T-cell (primary cell): ENCODE results near the gene USP2. TPM values are rescaled to one million over a fixed set of nuclear protein-coding genes. Genes with fewer than 3 reads are reported as not detected.

Experiments
- ATAC-seq, 4 experiments: fragments of 200-7000 bp in 3 of 4; fragments of 150-1000 bp in 1 of 4; cut with Tn5 transposase; replicated peaks in 1 of 4; 1 replicate in 3 of 4; 2 replicates in 1 of 4; pipeline ENCODE4 v1.10.0; 2021; ENCODE audit warnings: moderate library complexity in 3 of 4, mild to moderate bottlenecking in 2 of 4, moderate number of reproducible peaks in 1 of 4
- CTCF ChIA-PET, 2 donors: fragments of 300-600 bp; sonication (Branson Sonifier 250); formaldehyde crosslinking; loops; one replicate each; lab custom pipeline; 2022; ENCODE audit warnings: antibody characterized with exemption in 2 of 2; lab: Charles Lee
- POLR2A ChIA-PET, 2 donors: fragments of 300-600 bp; sonication (Branson Sonifier 250); formaldehyde crosslinking; loops; one replicate each; lab custom pipeline; 2022; ENCODE audit warnings: antibody characterized with exemption in 2 of 2; lab: Charles Lee
- DNase-seq, 35 experiments: peaks; one replicate each; pipeline versions ENCODE4 v3.0.0 to v3.0.0-alpha.2; 2013 to 2023
- H3K27ac ChIP-seq: one replicate; pipeline ENCODE4 v1.5.1; 2013; ENCODE audit warnings: low read length
- H3K27me3 ChIP-seq, 2 experiments: replicated peaks in 1 of 2; 1 replicate in 1 of 2; 2 replicates in 1 of 2; pipeline versions ENCODE4 v1.6.1 to v1.7.0; 2013; ENCODE audit warnings: low read length in 1 of 2, mixed read lengths in 1 of 2; ENCODE audit not compliant: control insufficient read depth in 2 of 2, insufficient read depth in 2 of 2; ENCODE audit errors: extremely low read depth in 1 of 2
- H3K36me3 ChIP-seq, 2 donors: 1 replicate in 1 of 2; 2 replicates in 1 of 2; pipeline versions ENCODE4 v1.6.1 to v1.7.0; 2013; ENCODE audit warnings: low read length in 1 of 2; ENCODE audit not compliant: control insufficient read depth in 2 of 2, insufficient read depth in 1 of 2; ENCODE audit errors: extremely low read depth in 1 of 2
- H3K4me1 ChIP-seq, 2 experiments: 1 replicate in 1 of 2; 2 replicates in 1 of 2; pipeline versions ENCODE4 v1.6.1 to v1.7.0; 2013; ENCODE audit warnings: low read length in 2 of 2, mixed read lengths in 1 of 2; ENCODE audit not compliant: insufficient read depth in 2 of 2, control insufficient read depth in 1 of 2; ENCODE audit errors: extremely low read depth in 1 of 2
- H3K4me3 ChIP-seq, 2 donors: 1 replicate in 1 of 2; 2 replicates in 1 of 2; pipeline versions ENCODE4 v1.5.1 to v1.7.0; 2013; ENCODE audit warnings: mild to moderate bottlenecking in 2 of 2, low read length in 1 of 2, moderate library complexity in 1 of 2; ENCODE audit not compliant: control insufficient read depth in 1 of 2; ENCODE audit errors: extremely low read depth in 1 of 2
- H3K9me3 ChIP-seq: 2 replicates; pipeline ENCODE4 v1.7.0; 2013
- H3K27ac Mint-ChIP-seq, 2 donors: one replicate each; pipeline ENCODE4 v1.8.0; 2020 to 2021; ENCODE audit warnings: mild to moderate bottlenecking in 2 of 2, mixed read lengths in 2 of 2
- H3K27me3 Mint-ChIP-seq, 2 donors: one replicate each; pipeline ENCODE4 v1.8.0; 2021 to 2022; ENCODE audit warnings: mixed read lengths in 2 of 2
- H3K36me3 Mint-ChIP-seq: one replicate; pipeline ENCODE4 v1.8.0; 2021; ENCODE audit warnings: mixed read lengths
- H3K4me1 Mint-ChIP-seq, 3 donors: one replicate each; pipeline ENCODE4 v1.8.0; 2020 to 2022; ENCODE audit warnings: mixed read lengths in 3 of 3, mild to moderate bottlenecking in 1 of 3
- H3K4me3 Mint-ChIP-seq, 3 donors: one replicate each; pipeline ENCODE4 v1.8.0; 2020 to 2022; ENCODE audit warnings: mild to moderate bottlenecking in 3 of 3, mixed read lengths in 3 of 3, moderate library complexity in 3 of 3
- H3K9me3 Mint-ChIP-seq, 3 donors: one replicate each; pipeline ENCODE4 v1.8.0; 2020 to 2022; ENCODE audit warnings: mixed read lengths in 3 of 3
- WGBS: methylation state at CpG from one replicate; pipeline ENCODE4 v1.1.5; 2013; ENCODE audit warnings: missing lambda C conversion rate; ENCODE audit not compliant: insufficient coverage; 5-methylcytosine and 5-hydroxymethylcytosine counted together
- total RNA-seq, 35 experiments: library from RNA in 6 of 35; stranded (reverse) in 6 of 35; fragments of 120-200 nt in 1 of 35; gene quantifications; one replicate each; pipeline versions ENCODE4 v1.2.1 to v1.2.4 and lab custom pipeline; 2013 to 2026

The USP2 gene
- total RNA-seq, 5 donors from 2014 or later (not counting 1 experiment from before 2014, with no cell fraction given), result 0.13 to 3.2 (median 0.44) TPM

DNA sequence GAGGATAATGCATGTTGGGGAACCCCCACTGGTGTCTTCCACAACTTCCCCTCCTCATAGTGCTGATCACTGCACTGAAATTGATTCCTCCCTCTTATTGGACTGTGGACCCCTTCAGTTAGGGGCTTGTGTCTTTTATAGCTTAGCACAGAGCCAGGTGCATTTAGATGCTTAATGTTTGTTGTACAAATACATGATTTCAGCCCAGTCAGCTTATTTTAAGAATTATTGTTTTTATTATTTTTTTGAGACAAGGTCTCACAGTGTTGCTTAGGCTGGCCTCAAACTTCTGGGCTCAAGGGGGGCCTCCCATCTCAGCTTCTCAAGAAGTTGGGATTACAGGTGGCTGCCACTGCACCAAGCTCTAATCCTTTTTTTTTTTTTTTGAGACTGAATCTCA, 33.2 kb upstream of the USP2 start:
- Mint-ChIP-seq H3K4me1 (no peaks in the 10 kb centered on the region), H3K4me3 (no peak overlapping the region), H3K36me3 (no peaks in the 10 kb centered on the region), H3K27me3 (peaks cover 20 to 25% of the 10 kb centered on the region in 2 donors), H3K27ac (no peak overlapping the region), H3K9me3 (peaks cover 0 to 8% (median 4%) of the 10 kb centered on the region in 3 donors)
- DNase-seq, result no peak
- ChIA-PET CTCF (interaction anchor here in 1 of 2 donors (0.6 kb wide), 1 partner anchor 78 kb away, joined by 4 read pairs; no protein-coding TSS in a partner anchor), POLR2A (interaction anchor here in 1 of 2 donors (0.7 kb wide), 1 partner anchor 1243 kb away, joined by 3 read pairs; no protein-coding TSS in a partner anchor)
- no peaks in the 10 kb centered on the region for H3K9me3 ChIP-seq
- no peak for ATAC-seq
- H3K36me3 ChIP-seq, result no peaks in the 10 kb centered on the region
- H3K27ac ChIP-seq, result no peak overlapping the region
- H3K27me3 ChIP-seq, result peaks cover 0 to 38% of the 10 kb centered on the region in 2 experiments
- no peak overlapping the region for H3K4me3 ChIP-seq
- no peaks in the 10 kb centered on the region for H3K4me1 ChIP-seq

DNA sequence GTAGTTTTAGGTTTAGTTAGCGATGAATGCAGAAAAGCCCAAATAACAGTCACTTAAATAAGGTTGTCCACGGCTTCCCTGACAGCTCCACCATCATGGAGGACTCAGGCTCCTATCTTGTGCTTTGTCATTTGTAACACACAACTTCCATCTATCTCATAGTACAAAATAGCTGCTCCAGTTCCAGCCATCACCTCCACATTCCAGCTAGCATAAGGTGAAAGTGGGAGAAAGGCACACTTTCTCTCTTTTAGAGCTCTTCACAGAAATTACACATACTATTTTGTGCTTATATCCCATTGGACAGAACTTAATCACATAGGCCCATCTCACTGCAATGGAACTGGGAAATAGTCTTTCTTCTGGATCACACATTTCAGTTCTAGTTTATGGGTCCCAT, 32.8 kb upstream of the USP2 start:
- H3K27ac Mint-ChIP-seq, result no peak overlapping the region
- ATAC-seq (no peak), DNase-seq (no peak)
- no peaks in the 10 kb centered on the region for H3K4me1 Mint-ChIP-seq
- H3K4me3 ChIP-seq, result no peak overlapping the region
- peaks cover 0 to 34% of the 10 kb centered on the region in 2 experiments for H3K27me3 ChIP-seq
- no peaks in the 10 kb centered on the region for H3K36me3 ChIP-seq
- no peaks in the 10 kb centered on the region for H3K4me1 ChIP-seq
- peaks cover 16 to 21% of the 10 kb centered on the region in 2 donors for H3K27me3 Mint-ChIP-seq
- H3K27ac ChIP-seq, result no peak overlapping the region
- H3K36me3 Mint-ChIP-seq, result no peaks in the 10 kb centered on the region
- H3K9me3 Mint-ChIP-seq, result peaks cover 0 to 8% (median 4%) of the 10 kb centered on the region in 3 donors
- WGBS, result no CpG with 5 or more reads among the region's 2 CpGs
- no peak overlapping the region for H3K4me3 Mint-ChIP-seq
- ChIA-PET POLR2A (interaction anchor here in 1 of 2 donors (0.7 kb wide), 1 partner anchor 1242 kb away, joined by 3 read pairs; no protein-coding TSS in a partner anchor), CTCF (interaction anchor here in 1 of 2 donors (0.6 kb wide), 1 partner anchor 78 kb away, joined by 4 read pairs; no protein-coding TSS in a partner anchor)
- no peaks in the 10 kb centered on the region for H3K9me3 ChIP-seq

GRCh38 chr11:119412072-119412471, 30.6 kb upstream of the USP2 start:
- H3K27ac ChIP-seq, result no peak overlapping the region
- peaks cover 0 to 8% (median 4%) of the 10 kb centered on the region in 3 donors for H3K9me3 Mint-ChIP-seq
- no peak overlapping the region for H3K4me3 ChIP-seq
- H3K27me3 ChIP-seq, result peaks cover 0 to 13% of the 10 kb centered on the region in 2 experiments
- H3K9me3 ChIP-seq, result no peaks in the 10 kb centered on the region
- ChIA-PET CTCF (no interaction called here), POLR2A (no interaction called here)
- no peaks in the 10 kb centered on the region for H3K36me3 ChIP-seq
- no peak for ATAC-seq
- H3K4me1 Mint-ChIP-seq, result no peaks in the 10 kb centered on the region
- H3K4me1 ChIP-seq, result no peaks in the 10 kb centered on the region
- no peak for DNase-seq
- H3K36me3 Mint-ChIP-seq, result no peaks in the 10 kb centered on the region
- peaks cover 3 to 15% of the 10 kb centered on the region in 2 donors for H3K27me3 Mint-ChIP-seq
- no peak overlapping the region for H3K4me3 Mint-ChIP-seq
- H3K27ac Mint-ChIP-seq, result no peak overlapping the region
- WGBS, result 90% methylated on average over 2 of the region's 2 CpGs

DNA sequence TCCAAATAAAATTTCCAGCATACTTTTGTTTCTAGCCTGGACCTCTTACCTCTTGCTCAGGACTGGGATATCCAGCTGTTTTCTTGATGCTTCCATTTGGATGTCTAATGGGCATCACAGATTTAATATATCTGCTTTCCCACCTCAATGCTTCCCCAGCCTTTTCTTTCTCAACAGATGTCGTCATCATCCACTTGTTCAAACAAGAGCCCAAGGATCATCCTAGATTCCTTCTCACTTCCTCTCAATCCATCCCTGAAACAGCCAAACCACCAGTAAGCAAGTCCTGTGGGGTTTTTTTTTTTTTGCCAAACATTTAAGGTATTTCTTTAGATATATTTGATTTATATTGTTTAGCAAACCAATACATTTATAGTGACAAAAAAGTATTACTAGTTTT, 29.0 kb upstream of the USP2 start:
- Mint-ChIP-seq H3K27ac (no peak overlapping the region), H3K36me3 (no peaks in the 10 kb centered on the region), H3K27me3 (peaks cover 2 to 7% of the 10 kb centered on the region in 2 donors), H3K4me1 (no peaks in the 10 kb centered on the region), H3K4me3 (no peak overlapping the region), H3K9me3 (peaks cover 0 to 8% (median 4%) of the 10 kb centered on the region in 3 donors)
- no peaks in the 10 kb centered on the region for H3K4me1 ChIP-seq
- no peak for DNase-seq
- no peak overlapping the region for H3K27ac ChIP-seq
- H3K36me3 ChIP-seq, result no peaks in the 10 kb centered on the region
- WGBS, result no CpG with 5 or more reads among the region's 1 CpG
- H3K9me3 ChIP-seq, result no peaks in the 10 kb centered on the region
- no peak for ATAC-seq
- POLR2A ChIA-PET, result no interaction called here
- peaks cover 0 to 4% of the 10 kb centered on the region in 2 experiments for H3K27me3 ChIP-seq
- CTCF ChIA-PET, result no interaction called here
- H3K4me3 ChIP-seq, result no peak overlapping the region

DNA sequence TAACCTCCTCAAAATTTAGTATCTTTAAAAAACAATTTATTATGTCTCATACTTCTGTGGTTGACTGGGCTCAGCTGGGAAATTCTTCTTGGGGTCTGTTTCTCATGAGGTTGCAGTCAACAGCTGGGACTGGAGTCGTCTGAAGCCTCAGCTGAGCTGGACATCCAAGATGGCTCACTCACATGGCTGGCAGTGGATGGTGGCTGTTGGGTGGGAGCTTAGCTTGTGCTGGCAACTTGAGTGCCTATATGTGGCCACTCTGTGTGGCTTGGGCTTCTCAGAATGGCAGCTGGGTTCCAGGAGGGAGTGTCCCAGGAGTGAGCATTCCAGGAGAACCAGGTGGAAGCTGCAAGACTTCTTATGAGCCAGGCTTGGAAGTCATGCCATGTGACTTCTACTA, 28.2 kb upstream of the USP2 start:
- H3K4me1 ChIP-seq, result no peaks in the 10 kb centered on the region
- no peak overlapping the region for H3K27ac ChIP-seq
- WGBS, result 80% methylated on average over 1 of the region's 1 CpG
- DNase-seq, result no peak
- no peak for ATAC-seq
- Mint-ChIP-seq H3K4me3 (no peak overlapping the region), H3K27me3 (peaks cover 2 to 6% of the 10 kb centered on the region in 2 donors), H3K9me3 (peaks cover 0 to 8% (median 4%) of the 10 kb centered on the region in 3 donors), H3K4me1 (no peaks in the 10 kb centered on the region), H3K27ac (no peak overlapping the region), H3K36me3 (no peaks in the 10 kb centered on the region)
- H3K27me3 ChIP-seq, result peaks cover 0 to 3% of the 10 kb centered on the region in 2 experiments
- ChIA-PET CTCF (no interaction called here), POLR2A (no interaction called here)
- H3K36me3 ChIP-seq, result no peaks in the 10 kb centered on the region
- no peaks in the 10 kb centered on the region for H3K9me3 ChIP-seq
- H3K4me3 ChIP-seq, result no peak overlapping the region

DNA sequence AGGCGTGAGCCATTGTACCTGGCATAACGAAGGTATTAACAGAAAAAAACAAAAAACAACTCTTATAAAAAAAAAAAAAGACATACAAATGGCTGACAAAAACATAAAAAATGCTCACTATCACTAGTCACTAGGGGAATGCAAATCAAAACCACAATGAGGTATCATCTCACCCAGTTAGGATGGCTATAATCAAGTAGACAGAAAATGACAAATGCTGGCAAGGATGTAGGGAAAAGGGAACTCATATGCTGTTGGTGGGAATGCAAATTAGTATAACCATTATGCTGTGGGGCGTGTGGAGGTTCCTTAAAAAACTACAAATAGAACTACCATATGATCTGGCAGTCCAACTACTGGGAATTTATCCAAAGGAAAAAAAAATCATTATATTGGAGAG, 24.5 kb upstream of the USP2 start:
- 60% methylated on average over 1 of the region's 3 CpGs for WGBS
- POLR2A ChIA-PET, result interaction anchor here in 1 of 2 donors (0.6 kb wide), 1 partner anchor 59 kb away, joined by 12 read pairs; no protein-coding TSS in a partner anchor

More for the DNA sequence above, 24.5 kb upstream of the USP2 start:
- no peaks in the 10 kb centered on the region for H3K4me1 ChIP-seq
- no peaks in the 10 kb centered on the region for H3K36me3 Mint-ChIP-seq
- no peak for ATAC-seq
- H3K4me3 ChIP-seq, result no peak overlapping the region
- H3K9me3 ChIP-seq, result no peaks in the 10 kb centered on the region
- H3K36me3 ChIP-seq, result no peaks in the 10 kb centered on the region
- no peak for DNase-seq
- H3K4me1 Mint-ChIP-seq, result no peaks in the 10 kb centered on the region
- H3K9me3 Mint-ChIP-seq, result peaks cover 0 to 10% (median 0%) of the 10 kb centered on the region in 3 donors
- CTCF ChIA-PET, result no interaction called here
- no peak overlapping the region for H3K4me3 Mint-ChIP-seq
- H3K27ac ChIP-seq, result no peak overlapping the region
- H3K27me3 ChIP-seq, result peaks cover 0 to 3% of the 10 kb centered on the region in 2 experiments
- H3K27ac Mint-ChIP-seq, result no peak overlapping the region
- peaks cover 0 to 5% of the 10 kb centered on the region in 2 donors for H3K27me3 Mint-ChIP-seq
